Measurements from ENCODE around the gene INSC. TPM values are rescaled to one million over a fixed set of nuclear protein-coding genes. Genes with fewer than 3 reads are reported as not detected.

Gene INSC
- total RNA-seq, 2 experiments from 2014 or later, result not detected

GRCh38 chr11:15074206-15075161, 40.2 kb upstream of the INSC start:
- Mint-ChIP-seq H3K4me1 (ENCODE audit: low read depth) (peaks cover 18% of the 10 kb centered on the region), H3K36me3 (ENCODE audit: low read depth) (no peaks in the 10 kb centered on the region), H3K4me3 (peak overlapping the region; percentile 88), H3K27me3 (peaks cover 39% of the 10 kb centered on the region), H3K9me3 (no peaks in the 10 kb centered on the region), H3K27ac (no peak overlapping the region)
- peak; percentile 93 for TF ChIP-seq CTCF (IDR thresholded peaks at IDR 0.05)
- peak overlapping the region; percentile 50 for H3K4me3 ChIP-seq (ENCODE audit: low read length)
- peaks cover 22 to 23% of the 10 kb centered on the region in 2 experiments for H3K27me3 ChIP-seq (ENCODE audit: control insufficient read depth in 1 of 2, insufficient read depth in 2 of 2, low read length in 2 of 2)
- ChIA-PET CTCF (interaction anchor here (0.8 to 2.4 kb wide), 10 partner anchors 25 to 619 kb away, joined by 3 to 25 read pairs (median 4); no protein-coding TSS in a partner anchor), POLR2A (interaction anchor here (1.6 to 2.5 kb wide), 2 partner anchors 167 to 554 kb away, joined by 4 to 14 read pairs; partner anchors contain the start of gene PSMA1)
- H3K27ac ChIP-seq (ENCODE audit: low read depth in 1 of 2, low read length in 2 of 2), result no peak overlapping the region
- DNase-seq (peak; percentile 71 to 88 (median 78)), ATAC-seq (ENCODE audit: poor library complexity) (peak; percentile 93)
- H3K9me3 ChIP-seq (ENCODE audit: control insufficient read depth in 1 of 2, insufficient read depth in 1 of 2, low read length in 2 of 2), result peaks cover 0 to 4% of the 10 kb centered on the region in 2 experiments
- intact Hi-C loops (cut with DNase I, micrococcal nuclease), result loop anchor here (1.0 to 10.0 kb wide), 7 partner anchors 102 to 1302 kb away; partner anchors contain the start of gene CALCA (in 1 of the 2)
- no peaks in the 10 kb centered on the region for H3K36me3 ChIP-seq (ENCODE audit: insufficient read depth, low read length)
- H3K4me1 ChIP-seq (ENCODE audit: insufficient read depth, low read length), result peaks cover 25% of the 10 kb centered on the region

GRCh38 chr11:15075162-15075526, 39.6 kb upstream of the INSC start:
- Histone ChIP-seq H3K27me3 (ENCODE audit: control insufficient read depth in 1 of 2, insufficient read depth in 2 of 2, low read length in 2 of 2) (peaks cover 22 to 23% of the 10 kb centered on the region in 2 experiments), H3K9me3 (ENCODE audit: control insufficient read depth in 1 of 2, insufficient read depth in 1 of 2, low read length in 2 of 2) (peaks cover 0 to 4% of the 10 kb centered on the region in 2 experiments), H3K4me3 (ENCODE audit: low read length) (peak overlapping the region; percentile 50), H3K4me1 (ENCODE audit: insufficient read depth, low read length) (peaks cover 25% of the 10 kb centered on the region), H3K36me3 (ENCODE audit: insufficient read depth, low read length) (no peaks in the 10 kb centered on the region), H3K27ac (ENCODE audit: low read depth in 1 of 2, low read length in 2 of 2) (no peak overlapping the region)
- peaks cover 18% of the 10 kb centered on the region for H3K4me1 Mint-ChIP-seq (ENCODE audit: low read depth)
- H3K27me3 Mint-ChIP-seq, result peaks cover 39% of the 10 kb centered on the region
- POLR2A ChIA-PET, result interaction anchor here (1.6 to 2.5 kb wide), 2 partner anchors 167 to 555 kb away, joined by 4 to 14 read pairs; partner anchors contain the start of gene PSMA1
- H3K27ac Mint-ChIP-seq, result no peak overlapping the region
- CTCF ChIA-PET, result interaction anchor here (0.8 to 2.4 kb wide), 9 partner anchors 25 to 285 kb away, joined by 3 to 25 read pairs (median 5); no protein-coding TSS in a partner anchor
- intact Hi-C loops (cut with DNase I, micrococcal nuclease), result loop anchor here (1.0 to 10.0 kb wide), 6 partner anchors 167 to 1303 kb away; no protein-coding TSS in a partner anchor
- no peaks in the 10 kb centered on the region for H3K36me3 Mint-ChIP-seq (ENCODE audit: low read depth)
- ATAC-seq (ENCODE audit: poor library complexity) (no peak), DNase-seq (no peak)
- H3K4me3 Mint-ChIP-seq, result peak overlapping the region; percentile 88
- no peaks in the 10 kb centered on the region for H3K9me3 Mint-ChIP-seq
- peak; percentile 22 for TF ChIP-seq CTCF (IDR thresholded peaks at IDR 0.05)

- no peak for TF ChIP-seq CTCF (IDR thresholded peaks at IDR 0.05)
- intact Hi-C loops (cut with DNase I, micrococcal nuclease), result no loop called here
These were observed 23.5 kb upstream of the INSC start for GRCh38 chr11:15091175-15091574.

More at GRCh38 chr11:15091175-15091574, 23.5 kb upstream of the INSC start:
- H3K4me1 ChIP-seq (ENCODE audit: insufficient read depth, low read length), result no peaks in the 10 kb centered on the region
- no peak for DNase-seq
- Mint-ChIP-seq H3K27ac (no peak overlapping the region), H3K27me3 (peaks cover 45% of the 10 kb centered on the region), H3K4me1 (ENCODE audit: low read depth) (no peaks in the 10 kb centered on the region), H3K4me3 (no peak overlapping the region), H3K36me3 (ENCODE audit: low read depth) (no peaks in the 10 kb centered on the region), H3K9me3 (peaks cover 2% of the 10 kb centered on the region)
- H3K36me3 ChIP-seq (ENCODE audit: insufficient read depth, low read length), result no peaks in the 10 kb centered on the region
- H3K27ac ChIP-seq (ENCODE audit: low read depth in 1 of 2, low read length in 2 of 2), result no peak overlapping the region
- H3K27me3 ChIP-seq (ENCODE audit: control insufficient read depth in 1 of 2, insufficient read depth in 2 of 2, low read length in 2 of 2), result peaks cover 0 to 3% of the 10 kb centered on the region in 2 experiments
- no peak overlapping the region for H3K4me3 ChIP-seq (ENCODE audit: low read length)
- no peaks in the 10 kb centered on the region for H3K9me3 ChIP-seq (ENCODE audit: control insufficient read depth in 1 of 2, insufficient read depth in 1 of 2, low read length in 2 of 2)
- no peak for ATAC-seq (ENCODE audit: poor library complexity)
- CTCF ChIA-PET, result interaction anchor here (2.5 kb wide), 1 partner anchor 9 kb away, joined by 9 read pairs; no protein-coding TSS in a partner anchor
- POLR2A ChIA-PET, result no interaction called here
